Stimulated activated CD4-positive, alpha-beta T cell treated with anti-CD3 and anti-CD28 coated beads, Interleukin-4, amount 100 ng/mL, for 24 hours (primary cell): ENCODE data around the gene RIMBP2.
"Not testable (repeated sequence)": the region's sequence is repeated elsewhere in the genome, so short reads cannot be mapped to it uniquely, and the experiment has no call there.

Source experiments
- DNase-seq: peaks from one replicate; pipeline ENCODE4 v3.0.0-alpha.2; 2020

The RIMBP2 gene

DNA sequence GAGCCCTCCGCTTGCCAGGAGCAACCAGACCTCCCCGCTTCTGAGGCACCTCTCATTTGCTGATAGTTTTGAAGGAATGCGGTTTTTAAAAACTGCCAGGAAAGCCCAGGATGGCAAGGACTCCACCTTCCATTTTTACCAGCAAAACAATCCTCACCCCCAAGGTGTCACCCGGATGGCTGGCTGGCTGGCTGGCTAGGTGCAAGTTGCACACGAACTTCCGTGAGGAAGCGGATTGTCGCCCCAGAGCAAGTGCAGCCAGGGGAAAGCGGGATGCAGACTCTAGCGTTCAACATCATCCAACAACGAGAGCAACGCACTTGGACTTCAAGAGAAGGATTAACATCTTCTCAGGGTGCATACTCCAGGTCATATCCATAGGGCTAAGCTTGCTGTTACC is 125.4 kb downstream of the RIMBP2 start:
- DNase-seq = no peak

DNA sequence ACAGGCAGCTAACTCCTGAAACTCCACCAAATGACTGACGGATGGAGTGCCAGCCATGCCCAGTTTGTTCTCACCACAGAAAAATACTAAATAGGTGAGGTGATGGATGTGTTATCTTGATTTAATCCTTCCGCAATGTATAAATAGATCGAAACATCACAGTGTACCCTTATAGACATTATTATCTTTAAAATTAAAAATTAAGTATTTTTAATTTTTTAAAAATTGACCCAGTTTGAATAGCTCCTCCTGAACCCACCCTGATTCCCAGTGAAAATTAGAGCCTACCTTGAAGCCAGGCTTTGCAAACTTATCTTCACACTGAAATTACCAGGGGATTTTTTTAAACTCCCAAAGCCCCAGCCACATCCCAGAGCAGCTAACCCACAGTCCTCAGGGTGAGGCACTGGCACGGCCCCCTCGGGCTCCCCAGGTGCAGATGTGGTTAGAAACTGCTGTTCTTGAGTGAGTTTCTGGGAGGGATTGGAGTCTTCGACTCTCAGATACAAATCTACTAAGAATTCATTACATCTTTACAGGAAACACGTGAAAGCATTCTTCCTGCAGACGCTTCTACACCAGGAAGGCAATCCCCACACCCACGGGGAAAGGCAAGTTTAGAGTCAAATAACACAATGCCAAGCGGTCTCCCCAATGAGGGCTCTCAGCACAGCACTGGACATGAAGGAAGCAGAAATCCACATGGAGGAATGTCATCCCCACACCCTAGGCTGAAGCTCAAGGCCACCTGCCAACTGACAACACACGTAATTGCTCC is 126.4 kb downstream of the RIMBP2 start:
- DNase-seq = no peak

DNA sequence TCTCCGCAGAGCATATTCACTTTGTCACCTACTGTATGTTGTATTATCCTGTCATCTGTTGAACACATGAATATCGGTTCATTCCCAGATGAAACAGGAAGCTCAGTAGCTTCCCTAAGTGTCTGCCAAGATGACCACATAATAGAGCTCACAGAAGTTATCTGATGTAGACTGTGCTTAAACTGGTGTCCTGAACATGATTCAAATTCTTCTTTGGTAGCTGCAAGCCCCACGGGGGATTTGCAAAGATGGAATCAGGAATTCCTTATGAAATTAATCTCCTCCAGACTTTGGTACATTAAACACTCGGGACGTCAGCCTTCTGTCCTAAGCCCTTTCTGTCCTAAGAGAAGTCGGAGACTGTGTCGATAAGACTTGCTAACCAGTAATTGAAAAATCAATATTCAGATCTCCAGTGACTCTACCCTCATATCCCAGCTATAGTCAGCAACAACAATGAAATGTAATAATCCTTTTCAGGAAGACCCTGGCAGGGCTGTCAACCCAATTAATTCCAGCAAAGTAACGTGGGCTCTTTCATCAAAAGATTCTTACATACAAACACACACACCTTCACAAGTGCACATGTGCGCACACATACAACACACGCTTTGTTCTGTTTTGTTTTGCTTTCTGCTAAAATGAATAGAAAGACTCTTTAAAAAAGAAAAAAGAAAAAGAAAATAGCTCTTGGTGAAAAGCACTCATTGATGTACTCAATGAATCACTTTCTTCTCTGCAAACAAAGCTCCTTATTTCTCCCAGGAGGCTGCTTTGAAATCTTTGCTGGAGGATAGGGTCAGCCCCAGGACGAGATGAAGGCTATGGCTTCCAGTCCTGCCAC is 127.2 kb downstream of the RIMBP2 start:
- no peak for DNase-seq

DNA sequence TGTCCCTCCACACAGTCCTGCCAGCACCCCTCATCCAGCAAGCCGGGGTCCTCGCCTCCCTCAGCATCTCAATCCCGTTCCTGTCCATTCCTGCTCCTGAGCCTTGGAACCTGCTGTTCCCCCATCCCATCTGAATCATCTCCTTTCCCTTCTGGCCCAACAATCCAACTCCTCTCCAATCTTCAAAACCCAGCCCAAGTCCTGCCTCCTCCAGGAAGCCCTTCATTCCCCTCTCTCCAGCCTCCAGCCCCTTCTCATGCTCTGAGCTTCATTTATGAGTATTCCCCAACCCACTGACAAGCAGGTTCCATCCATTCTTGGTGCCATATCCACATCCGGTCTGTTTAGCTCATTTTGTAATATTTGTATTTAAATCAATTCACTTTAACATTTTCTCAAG is 128.1 kb downstream of the RIMBP2 start:
- no peak for DNase-seq

DNA sequence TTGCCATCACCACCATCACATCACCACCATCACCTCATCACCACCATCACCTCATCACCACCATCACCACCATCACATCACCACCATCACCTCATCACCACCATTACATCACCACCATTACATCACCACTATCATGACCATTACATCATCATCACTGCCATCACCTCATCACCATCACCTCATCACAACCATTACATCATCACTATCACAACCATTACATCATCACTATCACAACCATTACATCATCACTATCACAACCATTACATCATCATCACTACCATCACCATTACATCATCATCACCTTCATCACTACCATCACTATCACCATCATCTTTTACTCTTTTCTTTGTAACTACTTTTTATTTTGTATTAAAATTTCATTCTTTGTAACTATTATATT is 131.6 kb downstream of the RIMBP2 start:
- DNase-seq = not testable (repeated sequence)

DNA sequence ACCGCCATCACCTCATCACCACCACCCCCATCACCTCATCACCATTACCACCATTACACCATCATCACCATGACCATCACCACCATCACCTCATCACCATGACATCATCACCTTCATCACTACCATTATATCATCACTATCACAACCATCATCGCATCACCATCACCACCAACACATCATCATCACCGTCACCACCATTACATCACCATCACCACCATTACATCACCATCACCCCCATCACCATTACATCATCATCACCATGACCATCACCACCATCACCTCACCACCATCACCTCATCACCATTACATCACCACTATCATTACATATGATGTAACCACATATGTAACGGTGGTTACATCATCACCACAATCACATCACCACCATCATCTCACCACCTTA is 132.3 kb downstream of the RIMBP2 start:
- DNase-seq = no peak

DNA sequence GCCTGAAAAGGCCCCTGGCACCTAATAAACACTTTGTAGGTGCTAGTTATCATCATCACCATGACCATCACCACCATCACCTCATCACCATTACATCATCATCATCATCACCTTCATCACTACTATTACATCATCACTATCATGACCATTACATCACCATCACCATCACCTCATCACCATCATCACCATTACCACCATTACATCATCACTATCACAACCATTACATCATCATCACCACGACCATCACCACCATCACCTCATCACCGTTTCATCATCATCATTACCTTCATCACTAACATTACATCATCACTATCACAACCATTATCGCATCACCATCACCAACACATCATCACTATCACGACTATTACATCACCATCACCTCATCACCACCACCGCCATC is 132.8 kb downstream of the RIMBP2 start:
- DNase-seq = no peak

DNA sequence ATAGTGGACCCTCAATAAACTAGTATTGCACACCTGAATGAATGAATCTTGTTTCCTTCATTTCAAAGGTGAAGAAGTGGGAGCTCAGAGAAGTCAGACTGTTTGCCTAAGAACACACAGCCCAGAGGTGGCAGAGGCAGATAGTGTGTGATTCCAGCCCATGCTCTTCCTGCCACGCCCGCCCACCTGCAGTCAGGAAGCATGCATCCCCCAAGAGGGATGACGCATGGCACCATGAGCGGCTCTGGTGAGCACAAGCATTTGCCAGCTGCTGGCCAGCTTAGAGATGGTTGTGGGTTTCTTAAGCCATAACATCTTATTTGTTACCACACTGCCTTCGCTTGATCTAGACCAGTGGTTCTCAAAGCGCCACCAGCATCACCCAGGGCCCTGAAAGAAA is 133.8 kb downstream of the RIMBP2 start:
- no peak for DNase-seq

DNA sequence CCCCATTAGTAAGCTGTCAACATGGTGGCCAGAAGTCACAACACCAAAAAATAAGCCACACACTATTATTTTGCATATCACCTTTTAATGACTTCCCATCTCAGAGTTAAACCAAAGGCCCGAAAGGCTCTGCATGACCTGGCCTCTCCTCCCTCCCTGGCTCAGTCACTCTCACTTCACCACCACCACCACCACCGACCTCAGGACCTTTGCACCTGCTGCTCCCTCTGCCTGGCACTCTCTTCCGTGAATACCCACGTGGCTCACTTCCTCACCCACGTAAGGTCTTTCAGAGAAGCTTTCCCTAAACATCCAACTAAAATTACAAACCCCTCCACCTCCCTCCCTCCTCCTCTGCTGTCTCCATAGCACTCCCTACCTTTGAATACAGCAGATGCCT is 134.3 kb downstream of the RIMBP2 start:
- DNase-seq = no peak

DNA sequence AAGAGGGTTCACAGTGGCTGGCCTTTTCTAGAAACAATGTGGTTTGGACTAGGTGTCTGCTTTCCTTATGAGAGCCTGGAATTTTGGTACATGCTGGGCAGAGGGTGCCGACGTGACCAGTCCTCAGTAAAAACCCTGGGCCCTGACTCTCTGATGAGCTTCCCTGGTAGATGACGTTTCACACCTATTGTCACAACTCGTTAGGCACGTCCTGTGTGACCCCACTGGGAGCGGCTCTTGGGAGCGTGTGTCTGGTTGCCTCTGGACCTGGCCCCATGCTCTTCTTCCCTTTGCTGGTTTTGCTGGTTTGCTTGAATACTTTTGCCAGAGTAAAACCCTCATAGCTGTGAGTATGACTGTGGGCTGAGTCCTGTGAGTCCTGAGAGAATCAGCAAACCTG is 136.9 kb downstream of the RIMBP2 start:
- DNase-seq = no peak

DNA sequence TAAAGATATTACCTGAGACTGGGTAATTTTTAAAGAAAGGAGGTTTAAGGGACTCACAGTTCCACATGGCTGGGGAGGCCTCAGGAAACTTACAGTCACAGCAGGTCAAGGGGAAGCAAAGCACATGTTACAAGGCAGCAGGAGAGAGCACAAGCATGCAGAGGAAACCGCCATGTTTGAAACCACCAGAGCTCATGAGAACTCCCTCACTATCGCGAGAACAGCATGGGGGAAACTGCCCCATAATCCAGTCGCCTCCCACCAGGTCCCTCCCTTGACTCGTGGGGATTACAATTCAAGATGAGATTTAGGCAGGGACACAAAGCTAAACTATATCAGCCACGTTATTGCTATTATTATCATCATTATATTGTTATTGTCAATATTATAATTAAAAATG is 138.7 kb downstream of the RIMBP2 start:
- no peak for DNase-seq

DNA sequence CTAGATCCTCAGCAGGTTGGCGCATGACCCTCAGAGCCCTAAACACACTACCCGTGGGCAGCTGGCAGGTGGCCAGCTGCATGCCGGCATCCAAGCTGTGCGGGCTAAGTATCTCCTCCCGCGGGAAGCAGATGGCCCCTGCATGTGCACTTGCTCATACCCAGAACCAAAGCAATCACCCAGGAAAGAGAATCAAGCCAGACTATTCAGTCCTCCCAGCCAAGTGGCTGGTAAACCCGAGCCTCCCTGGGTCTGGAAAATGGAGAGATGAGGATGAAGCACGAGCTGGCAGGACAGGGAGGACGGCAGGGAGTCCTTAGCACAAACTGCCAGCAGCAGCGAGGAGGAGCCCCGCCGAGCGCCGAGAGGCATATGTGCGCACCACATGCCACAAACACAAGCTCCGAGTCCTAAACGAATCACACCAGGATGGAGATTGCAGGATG is 139.7 kb downstream of the RIMBP2 start:
- no peak for DNase-seq

DNA sequence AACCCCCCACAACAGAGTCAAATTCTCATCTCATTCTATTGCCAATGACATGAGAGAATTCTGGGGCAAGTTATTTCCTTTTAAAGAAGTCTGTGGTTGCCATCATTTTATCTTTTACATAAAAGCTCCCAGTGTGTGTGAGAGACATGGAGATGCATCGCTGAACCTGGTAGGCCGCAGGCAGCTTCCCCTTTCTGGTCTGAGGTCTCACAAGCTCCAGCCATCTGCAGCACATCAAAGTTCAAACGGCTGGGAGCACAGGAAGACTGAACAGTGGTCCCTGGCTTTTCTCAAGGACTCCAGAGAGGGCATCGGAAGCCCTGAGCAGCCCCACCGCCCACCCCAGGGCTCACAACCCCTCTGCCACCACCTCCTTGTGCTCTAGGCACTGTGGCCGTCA is 141.7 kb downstream of the RIMBP2 start:
- DNase-seq = no peak

DNA sequence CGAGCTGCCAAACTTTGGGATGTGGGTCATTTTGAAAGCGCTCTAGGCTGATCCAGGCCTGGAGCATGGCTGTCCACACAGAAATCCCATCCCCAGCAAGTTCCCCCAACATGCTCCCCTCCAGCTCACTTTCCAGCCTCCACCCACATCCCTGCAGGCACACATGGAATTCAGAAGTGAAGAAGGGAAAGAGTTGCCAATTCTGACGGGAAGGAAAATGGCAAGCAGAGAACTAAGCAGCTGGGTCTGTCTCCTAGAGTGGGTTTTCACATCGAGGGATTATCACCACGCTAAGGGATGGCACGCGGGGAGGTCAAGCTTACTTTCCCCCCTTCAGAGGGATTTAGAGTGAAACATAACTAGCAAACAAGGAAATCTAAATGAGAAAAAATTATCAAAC is 142.3 kb downstream of the RIMBP2 start:
- no peak for DNase-seq

DNA sequence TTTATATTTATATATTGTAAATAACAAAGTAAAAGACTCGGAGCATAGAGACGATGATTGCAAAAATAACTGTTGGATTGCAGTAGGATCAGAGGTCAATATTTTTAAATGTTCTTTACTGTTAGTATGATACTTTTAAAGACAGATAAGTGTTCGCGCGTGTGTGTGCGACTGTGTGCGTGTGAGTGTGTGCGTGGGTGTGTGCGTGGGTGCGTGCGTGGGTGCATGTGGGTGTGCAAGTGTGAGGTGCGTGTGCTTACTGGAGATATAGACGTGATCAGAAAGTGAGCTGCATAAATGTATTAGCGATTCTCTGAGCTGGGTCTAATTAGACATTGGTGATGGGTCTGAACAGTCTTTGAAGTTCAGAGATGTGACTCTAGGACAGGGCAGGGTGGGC is 142.9 kb downstream of the RIMBP2 start:
- DNase-seq = no peak

DNA sequence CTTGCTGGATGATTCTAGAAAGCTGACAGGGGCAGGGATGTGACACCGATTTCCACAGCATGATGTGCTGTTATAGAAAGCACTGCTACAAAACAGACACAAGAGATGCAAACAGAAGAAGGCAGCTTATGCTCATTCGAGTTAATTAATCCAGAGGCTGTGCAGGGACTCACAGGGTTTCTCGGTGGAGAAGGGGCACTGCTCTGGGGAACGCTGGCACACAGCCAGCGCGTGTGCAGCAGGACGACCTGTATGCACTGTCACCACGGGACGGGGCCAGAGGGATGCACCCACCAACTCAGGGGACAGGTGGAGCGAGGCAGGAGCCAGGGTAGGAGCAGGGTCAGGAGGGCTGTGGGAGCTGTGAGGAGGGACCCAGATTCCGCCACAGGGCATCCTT is 143.5 kb downstream of the RIMBP2 start:
- no peak for DNase-seq

DNA sequence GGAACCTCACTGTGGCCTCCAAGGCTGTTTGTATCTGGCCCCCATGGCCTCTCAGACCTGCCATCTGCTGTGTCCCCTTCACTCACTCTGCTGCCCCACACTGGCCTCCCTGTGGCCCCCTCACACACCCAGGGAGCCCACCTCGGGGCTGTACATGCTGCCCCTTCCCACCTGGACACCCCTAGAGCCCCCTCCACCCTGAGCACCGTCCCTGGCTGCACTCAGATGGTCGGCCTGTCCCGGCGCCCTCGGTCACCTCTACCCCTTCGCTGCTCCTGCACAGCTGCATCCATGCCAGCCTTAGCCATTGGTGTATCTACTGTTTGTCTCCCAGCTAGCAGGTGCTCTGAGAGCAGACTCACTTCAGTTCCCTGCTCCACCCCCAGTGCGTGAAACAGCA is 144.4 kb downstream of the RIMBP2 start:
- no peak for DNase-seq

DNA sequence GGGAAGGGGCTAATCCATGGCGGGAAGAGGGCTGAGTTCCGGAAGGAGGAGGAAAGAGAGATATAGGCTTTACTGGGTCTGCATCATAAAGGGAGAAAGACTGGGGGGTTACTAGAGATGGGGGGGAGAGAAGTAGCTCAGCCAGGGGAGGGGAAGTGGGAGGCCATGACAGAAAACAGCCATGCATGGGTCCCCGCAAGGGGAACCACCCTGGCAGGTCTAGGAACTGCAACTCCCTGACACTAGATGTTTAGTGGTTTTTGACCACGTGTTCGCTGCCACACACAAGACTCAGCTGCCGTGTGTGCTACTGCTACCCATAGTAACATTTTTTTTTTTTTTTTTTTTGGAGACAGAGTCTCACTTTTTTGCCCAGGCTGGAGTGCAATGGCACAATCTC is 145.0 kb downstream of the RIMBP2 start:
- no peak for DNase-seq

DNA sequence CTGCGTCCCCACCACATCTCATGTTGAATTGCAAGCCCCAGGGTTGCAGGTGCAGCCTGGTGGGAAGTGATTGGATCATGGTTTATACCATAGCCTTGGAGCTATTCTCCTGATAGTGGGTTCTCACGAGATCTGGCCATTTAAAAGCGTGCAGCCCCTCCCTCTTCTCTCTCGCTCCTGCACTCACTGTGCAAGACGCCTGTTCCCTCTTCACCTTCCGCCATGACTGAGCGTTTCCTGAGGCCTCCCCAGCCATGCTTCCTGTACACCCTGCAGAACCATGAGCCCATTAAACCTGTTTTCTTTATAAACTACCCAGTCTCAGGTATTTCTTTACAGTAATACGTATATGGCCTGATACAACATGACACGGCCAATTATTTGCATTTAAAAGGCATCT is 146.6 kb downstream of the RIMBP2 start:
- DNase-seq = no peak

DNA sequence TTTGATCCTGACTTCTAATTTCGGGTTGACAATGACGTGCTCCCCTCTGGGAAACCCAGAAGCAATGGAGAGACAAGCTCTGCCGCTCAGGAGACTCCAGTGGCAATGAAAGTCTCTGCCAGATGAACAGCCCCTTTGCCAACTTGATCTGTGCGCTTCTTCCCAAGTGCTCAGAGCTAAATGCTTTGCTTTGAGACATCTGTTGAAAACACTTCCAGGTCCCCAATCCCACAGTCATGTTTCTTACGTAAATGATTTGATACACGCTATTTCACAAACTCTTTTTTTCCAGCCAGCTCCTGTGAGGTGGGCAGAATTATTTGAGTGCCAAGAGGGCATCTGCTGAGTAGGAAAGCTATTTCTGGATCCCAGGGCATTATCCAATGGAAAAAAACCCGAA is 147.6 kb downstream of the RIMBP2 start:
- no peak for DNase-seq

DNA sequence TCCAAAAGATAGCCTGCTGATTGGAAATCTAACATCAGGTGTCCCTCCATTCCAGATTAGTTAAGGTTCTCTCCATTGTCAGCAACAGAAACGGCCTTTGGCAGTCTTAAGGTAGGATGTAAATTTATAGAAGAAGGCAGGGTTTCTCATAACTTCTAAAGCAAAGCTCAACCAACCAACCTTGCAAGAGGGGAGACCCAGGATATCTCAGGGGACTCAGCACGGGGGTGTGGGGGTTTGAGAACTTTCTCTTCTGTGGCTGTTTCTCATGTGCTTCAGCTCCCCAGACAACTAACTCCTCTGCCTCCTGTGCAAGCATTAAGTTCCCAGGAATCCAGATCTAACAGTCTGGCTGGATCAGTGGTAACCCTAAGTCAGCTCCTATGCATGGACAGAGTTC is 148.1 kb downstream of the RIMBP2 start:
- no peak for DNase-seq

DNA sequence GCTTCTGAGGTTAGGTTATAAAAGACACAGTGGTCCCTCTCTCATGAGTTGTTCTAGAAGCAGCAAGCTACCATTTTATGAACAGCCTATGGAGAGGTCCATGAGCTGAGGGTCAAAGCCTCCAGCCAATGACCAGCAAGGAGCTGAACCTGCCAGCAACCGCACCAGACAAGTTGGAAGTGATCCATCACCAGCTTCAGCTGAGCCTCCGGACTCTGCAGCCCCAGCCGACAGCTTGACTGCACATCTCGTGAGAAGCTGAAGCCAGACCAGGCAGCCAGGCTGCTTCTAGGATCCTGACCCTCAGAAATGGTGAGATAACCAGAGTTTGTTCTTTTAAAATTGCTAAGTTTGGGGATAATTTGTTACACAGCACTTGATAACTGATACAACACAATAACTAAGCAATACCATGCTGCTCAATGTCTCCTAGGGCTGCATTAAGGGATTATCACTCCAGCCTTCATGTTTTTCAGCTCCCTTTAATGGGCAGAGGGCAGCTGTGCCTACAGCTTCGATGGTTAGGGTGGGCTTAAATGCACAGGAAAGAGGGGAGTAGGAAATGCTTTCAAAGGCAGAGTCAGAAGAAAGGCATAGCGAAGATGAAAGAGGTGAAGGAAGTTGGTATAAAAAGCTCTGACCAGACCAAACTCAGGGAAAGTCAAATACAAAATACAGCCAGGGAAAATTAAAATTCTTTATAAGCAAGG is 149.5 kb downstream of the RIMBP2 start:
- DNase-seq = no peak

DNA sequence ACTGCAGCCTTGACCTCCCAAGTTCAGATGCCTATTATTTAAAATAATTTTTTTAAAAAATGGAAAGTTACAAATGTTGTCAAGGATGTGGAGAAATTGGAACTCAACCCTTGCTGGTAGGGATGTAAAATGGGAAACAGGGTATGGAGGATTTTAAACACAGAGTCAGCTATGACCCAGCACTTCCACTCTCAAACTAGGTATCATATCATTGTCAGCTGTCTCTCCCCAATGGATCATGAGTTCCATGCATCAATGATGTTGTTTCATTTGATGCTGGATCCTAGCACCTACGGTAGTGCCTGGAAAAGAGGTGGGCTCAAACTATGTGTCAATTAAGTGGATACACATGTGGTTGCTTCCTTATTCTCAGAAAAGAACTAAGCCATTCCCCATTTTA is 150.9 kb downstream of the RIMBP2 start:
- DNase-seq = no peak

DNA sequence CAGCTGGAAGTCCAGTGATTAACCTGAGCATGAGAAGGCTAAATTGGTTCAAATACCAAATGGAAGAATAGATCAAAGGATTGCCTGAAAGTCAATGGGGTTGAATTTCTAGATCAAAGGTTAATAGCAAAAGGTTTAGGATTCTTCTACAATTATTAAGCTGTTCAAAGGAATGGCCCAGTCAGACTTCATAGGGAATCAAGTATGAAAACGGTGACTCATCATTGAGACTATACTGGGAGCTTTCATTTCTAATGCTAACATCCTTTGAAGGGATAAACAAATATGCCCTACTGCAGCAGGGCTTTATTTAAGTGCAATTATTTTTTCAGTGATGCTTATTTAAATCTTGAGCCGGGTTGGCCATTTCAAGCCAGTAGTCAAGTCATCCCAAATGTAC is 152.8 kb downstream of the RIMBP2 start:
- no peak for DNase-seq
